Cardiac fibroblast (primary cell): ENCODE results near the gene SHISA4.

Experiments used
- DNase-seq, 2 donors: peaks; one replicate each; pipeline versions ENCODE4 v3.0.0 to v3.0.0-alpha.2; 2010; ENCODE audit warnings: low read depth in 2 of 2
- H3K4me3 ChIP-seq, 2 donors: replicated peaks in 1 of 2; 1 replicate in 1 of 2; 2 replicates in 1 of 2; pipeline ENCODE4 v1.5.1; 2011; ENCODE audit warnings: low read depth in 2 of 2, low read length in 2 of 2, mild to moderate bottlenecking in 2 of 2, moderate library complexity in 1 of 2
- TF ChIP-seq, protein P1 (sequence below): IDR thresholded peaks from one replicate; pipeline ENCODE4 v1.5.1; 2011; ENCODE audit warnings: low read depth, mild to moderate bottlenecking, low read length, inconsistent platforms

SHISA4 gene

GRCh38 chr1:201904579-201904978, 15.9 kb downstream of the SHISA4 start:
- TF ChIP-seq, protein P1, sequence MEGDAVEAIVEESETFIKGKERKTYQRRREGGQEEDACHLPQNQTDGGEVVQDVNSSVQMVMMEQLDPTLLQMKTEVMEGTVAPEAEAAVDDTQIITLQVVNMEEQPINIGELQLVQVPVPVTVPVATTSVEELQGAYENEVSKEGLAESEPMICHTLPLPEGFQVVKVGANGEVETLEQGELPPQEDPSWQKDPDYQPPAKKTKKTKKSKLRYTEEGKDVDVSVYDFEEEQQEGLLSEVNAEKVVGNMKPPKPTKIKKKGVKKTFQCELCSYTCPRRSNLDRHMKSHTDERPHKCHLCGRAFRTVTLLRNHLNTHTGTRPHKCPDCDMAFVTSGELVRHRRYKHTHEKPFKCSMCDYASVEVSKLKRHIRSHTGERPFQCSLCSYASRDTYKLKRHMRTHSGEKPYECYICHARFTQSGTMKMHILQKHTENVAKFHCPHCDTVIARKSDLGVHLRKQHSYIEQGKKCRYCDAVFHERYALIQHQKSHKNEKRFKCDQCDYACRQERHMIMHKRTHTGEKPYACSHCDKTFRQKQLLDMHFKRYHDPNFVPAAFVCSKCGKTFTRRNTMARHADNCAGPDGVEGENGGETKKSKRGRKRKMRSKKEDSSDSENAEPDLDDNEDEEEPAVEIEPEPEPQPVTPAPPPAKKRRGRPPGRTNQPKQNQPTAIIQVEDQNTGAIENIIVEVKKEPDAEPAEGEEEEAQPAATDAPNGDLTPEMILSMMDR: no peak
- H3K4me3 ChIP-seq: no peak overlapping the region
- DNase-seq: peak; percentile 88 to 89

- DNase-seq: no peak
- TF ChIP-seq, protein P1: no peak
- H3K4me3 ChIP-seq: no peak overlapping the region
Measured at GRCh38 chr1:201905234-201905890, 16.7 kb downstream of the SHISA4 start.

DNA sequence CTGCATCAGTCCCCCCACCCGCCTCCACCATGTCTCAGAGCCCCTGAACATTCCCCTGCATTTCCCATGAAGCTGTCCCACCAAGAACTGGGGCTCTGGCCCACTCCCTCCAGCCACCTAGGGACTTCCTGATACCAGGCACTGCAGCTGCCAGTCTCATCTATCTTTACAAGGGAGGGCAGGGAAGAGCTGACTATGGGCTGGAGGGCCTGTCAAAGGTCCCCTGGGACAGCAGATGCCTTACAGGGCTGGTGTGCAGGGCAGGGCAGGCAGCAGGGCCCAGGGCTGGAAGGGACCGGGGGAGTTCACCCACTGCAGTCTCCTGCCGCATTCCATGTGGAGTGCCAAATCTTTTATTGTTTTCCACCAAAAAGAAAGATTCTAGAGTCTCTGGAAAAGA, 17.6 kb downstream of the SHISA4 start:
- no peak for DNase-seq
- H3K4me3 ChIP-seq: no peak overlapping the region
- TF ChIP-seq, protein P1: no peak

DNA sequence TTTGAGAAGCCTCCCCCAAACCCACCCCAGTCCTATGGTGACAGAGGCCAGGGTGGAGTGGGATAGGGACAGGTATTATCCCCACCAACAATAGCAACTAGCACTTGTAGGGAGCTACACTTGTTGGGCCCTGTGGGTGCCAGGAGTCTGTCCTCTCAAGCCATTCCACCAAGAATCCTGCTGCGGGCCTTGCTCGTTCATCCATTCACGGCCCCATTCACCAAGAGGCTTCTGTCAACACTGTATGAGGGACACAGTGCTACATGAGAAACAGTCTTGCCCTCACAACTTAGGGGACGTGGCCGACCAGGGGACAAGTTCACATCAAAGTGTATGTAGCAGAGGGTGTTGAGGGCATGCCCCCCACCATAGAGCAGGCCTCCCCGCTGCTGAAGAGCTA, 18.9 kb downstream of the SHISA4 start:
- TF ChIP-seq, protein P1: no peak
- no peak overlapping the region for H3K4me3 ChIP-seq
- no peak for DNase-seq

DNA sequence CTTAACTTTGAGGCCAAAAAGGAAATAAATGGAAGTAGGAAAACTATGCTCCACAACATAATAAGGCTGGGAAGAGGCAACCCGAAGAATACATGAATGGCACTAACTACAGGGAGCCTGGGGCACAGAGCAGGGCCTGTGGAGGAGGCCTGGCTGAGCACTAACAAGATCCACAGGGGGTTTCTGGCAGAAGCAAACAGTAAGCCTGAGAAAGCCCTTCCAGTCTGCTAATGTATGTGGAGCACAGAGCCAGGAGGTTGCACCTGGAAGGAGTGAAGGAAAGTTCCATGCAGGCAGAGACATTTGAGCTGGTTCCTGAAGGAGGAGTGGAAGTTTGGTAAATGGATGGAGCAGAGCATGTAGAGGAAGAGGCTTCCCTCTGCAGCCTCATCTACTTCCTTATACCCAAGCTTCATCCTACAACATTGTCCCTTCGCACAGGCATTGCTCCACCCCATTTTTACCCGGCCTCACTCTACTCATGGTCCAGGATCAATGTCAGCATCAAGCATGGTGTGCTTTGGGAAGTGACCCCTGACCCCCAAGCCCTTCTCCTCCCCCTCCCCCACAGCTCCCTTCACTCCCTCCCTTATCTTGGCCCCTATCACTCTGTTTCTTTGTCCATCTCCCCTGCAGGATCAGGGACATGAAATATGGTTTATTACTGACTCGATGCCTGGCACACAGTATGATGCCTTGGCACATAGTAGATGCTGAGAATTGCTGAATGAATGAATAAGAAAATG, 23.3 kb downstream of the SHISA4 start:
- H3K4me3 ChIP-seq: no peak overlapping the region
- TF ChIP-seq, protein P1: no peak
- no peak for DNase-seq

GRCh38 chr1:201912832-201913231, 24.1 kb downstream of the SHISA4 start:
- TF ChIP-seq, protein P1: no peak
- DNase-seq: peak; percentile 44 to 64

More at GRCh38 chr1:201912832-201913231, 24.1 kb downstream of the SHISA4 start:
- no peak overlapping the region for H3K4me3 ChIP-seq
